Measurements from ENCODE around the gene EFS. TPM values are rescaled to one million over a fixed set of nuclear protein-coding genes. Genes with fewer than 3 reads are reported as not detected.
A peak's percentile ranks its signal among the peaks of the same experiment; 100 is the strongest.

EFS gene
- total RNA-seq, 2 donors from 2014 or later, result 69.9 to 96.4 TPM

DNA sequence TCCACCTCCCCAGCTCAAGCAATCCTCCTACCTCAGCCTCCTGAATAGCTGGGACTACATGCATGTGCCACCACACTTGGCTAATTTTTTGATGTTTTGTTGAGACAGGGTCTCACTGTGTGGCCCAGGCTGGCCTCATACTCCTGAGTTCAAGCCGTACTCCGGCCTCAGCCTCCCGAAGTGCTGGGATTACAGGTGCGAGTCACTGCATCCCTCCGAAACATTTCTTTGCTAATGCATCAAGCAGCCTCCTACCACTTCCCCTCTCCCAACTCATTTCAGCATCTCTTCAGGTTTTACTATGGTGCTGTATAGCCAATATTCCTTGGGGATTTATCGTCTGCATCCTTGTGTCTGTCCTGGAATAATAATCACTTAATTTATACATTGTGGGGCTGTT is 10.0 kb downstream of the EFS start:
- Histone ChIP-seq H3K4me1 (ENCODE audit: control insufficient read depth, insufficient read depth, low read length) (peaks cover 5% of the 10 kb centered on the region), H3K27me3 (ENCODE audit: control insufficient read depth, insufficient read depth, low read length, poor library complexity, severe bottlenecking) (peaks cover 8% of the 10 kb centered on the region), H3K9ac (ENCODE audit: extremely low read depth, low read length, poor library complexity, severe bottlenecking) (no peak overlapping the region), H3K27ac (ENCODE audit: low read depth, low read length) (no peak overlapping the region), H3K9me3 (ENCODE audit: control insufficient read depth, low read length) (no peaks in the 10 kb centered on the region), H3K36me3 (ENCODE audit: control insufficient read depth, insufficient read depth, low read length) (peaks cover 31% of the 10 kb centered on the region), H3K4me3 (ENCODE audit: low read length) (no peak overlapping the region)
- H3K4me3 Mint-ChIP-seq, result no peak overlapping the region
- H3K27me3 Mint-ChIP-seq (ENCODE audit: insufficient read depth), result peaks cover 41% of the 10 kb centered on the region
- WGBS, 2 experiments (ENCODE audit: insufficient coverage in 1 of 2, insufficient read length in 1 of 2), result 89 to 96% methylated on average over 4 to 6 of the region's 6 CpGs
- peaks cover 6% of the 10 kb centered on the region for H3K4me1 Mint-ChIP-seq
- H3K27ac Mint-ChIP-seq, result no peak overlapping the region
- no peak for DNase-seq
- peaks cover 29% of the 10 kb centered on the region for H3K36me3 Mint-ChIP-seq (ENCODE audit: low read depth)
- TF ChIP-seq, protein P1, sequence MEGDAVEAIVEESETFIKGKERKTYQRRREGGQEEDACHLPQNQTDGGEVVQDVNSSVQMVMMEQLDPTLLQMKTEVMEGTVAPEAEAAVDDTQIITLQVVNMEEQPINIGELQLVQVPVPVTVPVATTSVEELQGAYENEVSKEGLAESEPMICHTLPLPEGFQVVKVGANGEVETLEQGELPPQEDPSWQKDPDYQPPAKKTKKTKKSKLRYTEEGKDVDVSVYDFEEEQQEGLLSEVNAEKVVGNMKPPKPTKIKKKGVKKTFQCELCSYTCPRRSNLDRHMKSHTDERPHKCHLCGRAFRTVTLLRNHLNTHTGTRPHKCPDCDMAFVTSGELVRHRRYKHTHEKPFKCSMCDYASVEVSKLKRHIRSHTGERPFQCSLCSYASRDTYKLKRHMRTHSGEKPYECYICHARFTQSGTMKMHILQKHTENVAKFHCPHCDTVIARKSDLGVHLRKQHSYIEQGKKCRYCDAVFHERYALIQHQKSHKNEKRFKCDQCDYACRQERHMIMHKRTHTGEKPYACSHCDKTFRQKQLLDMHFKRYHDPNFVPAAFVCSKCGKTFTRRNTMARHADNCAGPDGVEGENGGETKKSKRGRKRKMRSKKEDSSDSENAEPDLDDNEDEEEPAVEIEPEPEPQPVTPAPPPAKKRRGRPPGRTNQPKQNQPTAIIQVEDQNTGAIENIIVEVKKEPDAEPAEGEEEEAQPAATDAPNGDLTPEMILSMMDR (conservative IDR thresholded peaks at IDR 0.05), result no peak
- peaks cover 1% of the 10 kb centered on the region for H3K9me3 Mint-ChIP-seq

DNA sequence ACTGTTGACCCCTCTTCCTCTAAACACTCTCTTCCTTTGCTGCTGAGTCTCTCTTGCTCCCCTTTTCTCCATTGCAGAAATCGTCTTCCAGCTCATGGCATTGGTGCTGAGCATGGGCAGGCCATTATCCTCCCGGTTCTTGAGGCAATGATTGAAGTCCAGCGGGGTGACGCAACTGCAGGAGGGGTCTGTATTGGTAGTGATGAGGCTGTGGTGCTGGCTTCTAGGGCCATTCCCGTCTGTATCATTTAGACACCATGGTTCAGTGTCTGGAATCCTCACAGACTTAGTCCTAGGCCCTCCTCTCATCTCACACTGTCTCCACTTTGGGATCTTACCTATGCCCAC is 11.6 kb downstream of the EFS start:
- WGBS, 2 experiments (ENCODE audit: insufficient coverage in 1 of 2, insufficient read length in 1 of 2), result 83 to 100% methylated on average over 1 to 5 of the region's 5 CpGs
- Mint-ChIP-seq H3K9me3 (peaks cover 1% of the 10 kb centered on the region), H3K4me1 (peaks cover 4% of the 10 kb centered on the region), H3K27me3 (ENCODE audit: insufficient read depth) (peaks cover 46% of the 10 kb centered on the region), H3K27ac (no peak overlapping the region), H3K36me3 (ENCODE audit: low read depth) (peaks cover 28% of the 10 kb centered on the region), H3K4me3 (peak overlapping the region; percentile 60)
- no peak overlapping the region for H3K27ac ChIP-seq (ENCODE audit: low read depth, low read length)
- no peak overlapping the region for H3K9ac ChIP-seq (ENCODE audit: extremely low read depth, low read length, poor library complexity, severe bottlenecking)
- peak overlapping the region; percentile 81 for H3K4me3 ChIP-seq (ENCODE audit: low read length)
- DNase-seq, result no peak
- H3K27me3 ChIP-seq (ENCODE audit: control insufficient read depth, insufficient read depth, low read length, poor library complexity, severe bottlenecking), result peaks cover 8% of the 10 kb centered on the region
- TF ChIP-seq, protein P1 (conservative IDR thresholded peaks at IDR 0.05), result no peak
- no peaks in the 10 kb centered on the region for H3K4me1 ChIP-seq (ENCODE audit: control insufficient read depth, insufficient read depth, low read length)
- H3K9me3 ChIP-seq (ENCODE audit: control insufficient read depth, low read length), result no peaks in the 10 kb centered on the region
- peaks cover 19% of the 10 kb centered on the region for H3K36me3 ChIP-seq (ENCODE audit: control insufficient read depth, insufficient read depth, low read length)

DNA sequence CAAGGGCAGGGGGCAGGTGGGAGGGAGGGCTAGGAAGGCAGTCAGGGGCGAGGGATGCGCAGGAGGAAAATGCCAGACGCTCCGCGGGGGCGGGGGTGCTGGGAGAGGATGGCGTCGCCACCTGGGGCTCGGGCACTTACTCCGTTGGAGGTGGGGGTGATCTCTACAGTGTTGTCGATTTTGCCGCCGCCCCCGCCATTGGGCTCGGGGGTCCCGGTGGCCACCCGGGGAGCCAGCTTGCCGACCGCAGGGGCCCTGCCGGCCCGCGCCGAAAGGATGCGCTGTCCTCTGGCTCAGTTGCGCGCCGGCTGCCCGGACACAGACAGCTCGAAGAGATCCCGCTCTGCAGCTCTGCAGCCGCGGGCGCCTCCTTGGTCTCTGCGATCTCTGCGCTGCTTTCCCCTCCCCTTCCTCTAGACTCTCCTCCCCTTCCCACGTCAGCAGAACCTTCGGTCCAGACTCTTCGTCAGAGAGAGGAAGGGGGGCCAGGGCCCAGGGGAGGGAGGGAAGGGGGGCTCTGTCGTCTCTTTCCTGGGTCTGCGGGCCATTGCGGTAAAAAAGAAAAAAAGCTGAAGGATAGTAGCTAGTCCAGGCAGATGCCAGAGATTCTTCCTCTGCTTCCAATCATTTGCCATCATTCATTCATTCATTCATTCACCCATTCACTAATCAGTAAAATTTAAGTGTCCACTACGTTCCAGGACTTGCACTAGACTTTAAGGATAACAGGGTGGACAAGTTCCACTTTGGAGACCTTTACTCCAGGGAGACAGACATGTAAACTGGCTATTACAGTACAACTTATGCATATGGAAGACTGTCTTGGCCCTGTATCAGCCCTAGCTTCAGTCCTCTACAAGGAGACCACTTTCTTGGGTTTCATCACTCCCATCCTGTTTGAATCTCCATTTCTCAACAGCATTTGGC is 12.2 kb downstream of the EFS start, which contains the start of gene SLC22A17:
Gene SLC22A17 (minus strand): TSS at position 382 of the 927 bp plus-strand sequence.
- Histone ChIP-seq H3K9me3 (ENCODE audit: control insufficient read depth, low read length) (no peaks in the 10 kb centered on the region), H3K27ac (ENCODE audit: low read depth, low read length) (peak within 1 kb of the TSS; percentile 79), H3K4me3 (ENCODE audit: low read length) (peak within 1 kb of the TSS; percentile 81), H3K9ac (ENCODE audit: extremely low read depth, low read length, poor library complexity, severe bottlenecking) (peak within 1 kb of the TSS; percentile 41), H3K27me3 (ENCODE audit: control insufficient read depth, insufficient read depth, low read length, poor library complexity, severe bottlenecking) (peaks cover 8% of the 10 kb centered on the region), H3K36me3 (ENCODE audit: control insufficient read depth, insufficient read depth, low read length) (peaks cover 15% of the 10 kb centered on the region), H3K4me1 (ENCODE audit: control insufficient read depth, insufficient read depth, low read length) (no peaks in the 10 kb centered on the region)
- DNase-seq, result peak; percentile 93
- Mint-ChIP-seq H3K9me3 (peaks cover 1% of the 10 kb centered on the region), H3K4me3 (peak within 1 kb of the TSS; percentile 60), H3K36me3 (ENCODE audit: low read depth) (peaks cover 24% of the 10 kb centered on the region), H3K27ac (peak within 1 kb of the TSS; percentile 16), H3K27me3 (ENCODE audit: insufficient read depth) (peaks cover 46% of the 10 kb centered on the region), H3K4me1 (peaks cover 1% of the 10 kb centered on the region)
- 1 to 3% methylated on average over 23 to 42 of the region's 42 CpGs for WGBS, 2 experiments (ENCODE audit: insufficient coverage in 1 of 2, insufficient read length in 1 of 2)
- TF ChIP-seq, protein P1 (conservative IDR thresholded peaks at IDR 0.05), result no peak
